HEK293 (cell line): ENCODE data around the gene DDX53.

Experiments
- BCL11A ChIP-seq: fragments of 450-650 bp; formaldehyde crosslinking; IDR thresholded peaks from 2 replicates; pipeline ENCODE4 v1.5.1; 2016; ENCODE audit warnings: low read depth, missing biosample characterization, missing genetic modification characterization
- CTCF ChIP-seq: fragments of 450-650 bp; formaldehyde crosslinking; IDR thresholded peaks from 2 replicates; pipeline ENCODE4 v1.5.1; 2016; ENCODE audit warnings: missing biosample characterization, missing genetic modification characterization
- GLI2 ChIP-seq: fragments of 450-650 bp; formaldehyde crosslinking; IDR thresholded peaks from 2 replicates; pipeline ENCODE4; 2017; ENCODE audit warnings: missing biosample characterization, missing genetic modification characterization, low read depth, borderline replicate concordance
- SP3 ChIP-seq: fragments of 450-650 bp; formaldehyde crosslinking; IDR thresholded peaks from 2 replicates; pipeline ENCODE4 v1.5.1; 2016; ENCODE audit warnings: missing biosample characterization, missing genetic modification characterization
- ZFP69B ChIP-seq: fragments of 450-650 bp; formaldehyde crosslinking; IDR thresholded peaks from 2 replicates; pipeline ENCODE4 v1.5.1; 2016; ENCODE audit warnings: missing biosample characterization, missing genetic modification characterization
- ZNF146 ChIP-seq: fragments of 450-650 bp; formaldehyde crosslinking; IDR thresholded peaks from 2 replicates; pipeline ENCODE4 v1.5.1; 2016; ENCODE audit warnings: missing biosample characterization, missing genetic modification characterization
- ZNF18 ChIP-seq: fragments of 450-650 bp; formaldehyde crosslinking; IDR thresholded peaks from 2 replicates; pipeline ENCODE4 v1.5.1; 2016; ENCODE audit warnings: missing biosample characterization, missing genetic modification characterization
- ZNF274 ChIP-seq, 2 experiments: fragments of 200-500 bp in 1 of 2; fragments of 450-650 bp in 1 of 2; sonication (Bioruptor generic) in 1 of 2; formaldehyde crosslinking in 1 of 2; IDR thresholded peaks; 2 replicates each; pipeline versions ENCODE4 v1.5.1 to v1.6.1; 2014 to 2016; ENCODE audit warnings: borderline replicate concordance in 1 of 2, inconsistent platforms in 1 of 2, low read length in 1 of 2, missing biosample characterization in 1 of 2, missing genetic modification characterization in 1 of 2
- ZNF514 ChIP-seq: fragments of 450-650 bp; formaldehyde crosslinking; IDR thresholded peaks from 2 replicates; pipeline ENCODE4 v1.5.1; 2016; ENCODE audit warnings: missing biosample characterization, missing genetic modification characterization
- ZNF660 ChIP-seq: fragments of 450-650 bp; IDR thresholded peaks from 2 replicates; pipeline ENCODE4 v1.5.1; 2018; ENCODE audit warnings: missing biosample characterization, mild to moderate bottlenecking, missing genetic modification characterization

GRCh38 chrX:22975786-22976185 is 24.0 kb upstream of the DDX53 start:
- TF ChIP-seq CTCF (no peak), BCL11A (tag by site-specific recombination) (no peak), ZNF146 (tag by site-specific recombination) (no peak), ZNF660 (tag by site-specific recombination) (no peak), ZNF514 (tag by site-specific recombination) (no peak), GLI2 (tag by site-specific recombination) (no peak), SP3 (tag by site-specific recombination) (no peak), ZFP69B (tag by site-specific recombination) (no peak), ZNF274 (IDR thresholded peaks at IDR 0.05; ENCODE audit: low read length) (no peak), ZNF274 (tag by site-specific recombination; IDR thresholded peaks at IDR 0.05; ENCODE audit: borderline replicate concordance) (no peak), ZNF18 (no peak)
